NCI-H526 (cell line): ENCODE results near the gene RLN1.
"Not testable (repeated sequence)": the region's sequence is repeated elsewhere in the genome, so short reads cannot be mapped to it uniquely, and the experiment has no call there.

Experiments
- DNase-seq, 2 experiments: peaks; one replicate each; lab custom pipeline; 2025; lab: John Stamatoyannopoulos, UW

The RLN1 gene

DNA sequence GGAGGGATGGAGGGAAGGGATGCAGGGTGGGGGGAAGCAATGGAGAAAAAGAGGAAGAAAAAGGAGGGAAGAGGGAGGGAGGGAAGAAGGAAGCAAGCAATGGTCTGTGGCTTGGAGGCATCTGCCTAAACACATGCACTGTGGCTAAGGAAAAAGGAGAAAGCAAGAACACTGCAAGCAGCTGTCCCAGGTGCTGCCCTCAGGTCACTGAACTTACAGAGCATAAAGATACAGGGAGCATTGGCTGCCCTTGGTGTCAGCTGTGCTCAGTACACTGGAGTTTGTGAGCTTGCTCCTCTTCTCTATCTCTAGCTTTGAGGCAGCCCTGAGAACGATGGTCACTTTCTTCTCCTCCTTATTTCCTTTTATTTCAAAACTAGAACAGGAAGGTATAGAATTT is 18.1 kb downstream of the RLN1 start:
- not testable (repeated sequence) for DNase-seq

GRCh38 chr9:5321058-5321457 is 18.6 kb downstream of the RLN1 start:
- no peak for DNase-seq

DNA sequence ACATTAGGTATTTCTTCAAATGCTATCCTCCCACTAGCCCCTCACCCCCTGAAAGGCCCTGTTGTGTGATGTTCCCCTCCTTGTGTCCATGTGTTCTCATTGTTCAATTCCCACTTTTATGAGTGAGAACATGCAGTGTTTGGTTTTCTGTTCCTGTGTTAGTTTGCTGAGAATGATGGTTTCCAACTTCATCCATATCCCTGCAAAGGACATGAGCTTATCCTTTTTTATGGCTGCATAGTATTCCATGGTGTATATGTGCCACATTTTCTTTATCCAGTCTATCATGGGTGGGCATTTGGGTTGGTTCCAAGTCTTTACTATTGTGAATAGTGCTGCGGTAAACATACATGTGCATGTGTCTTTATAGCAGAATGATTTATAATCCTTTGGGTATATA is 23.3 kb downstream of the RLN1 start:
- DNase-seq = not testable (repeated sequence)

DNA sequence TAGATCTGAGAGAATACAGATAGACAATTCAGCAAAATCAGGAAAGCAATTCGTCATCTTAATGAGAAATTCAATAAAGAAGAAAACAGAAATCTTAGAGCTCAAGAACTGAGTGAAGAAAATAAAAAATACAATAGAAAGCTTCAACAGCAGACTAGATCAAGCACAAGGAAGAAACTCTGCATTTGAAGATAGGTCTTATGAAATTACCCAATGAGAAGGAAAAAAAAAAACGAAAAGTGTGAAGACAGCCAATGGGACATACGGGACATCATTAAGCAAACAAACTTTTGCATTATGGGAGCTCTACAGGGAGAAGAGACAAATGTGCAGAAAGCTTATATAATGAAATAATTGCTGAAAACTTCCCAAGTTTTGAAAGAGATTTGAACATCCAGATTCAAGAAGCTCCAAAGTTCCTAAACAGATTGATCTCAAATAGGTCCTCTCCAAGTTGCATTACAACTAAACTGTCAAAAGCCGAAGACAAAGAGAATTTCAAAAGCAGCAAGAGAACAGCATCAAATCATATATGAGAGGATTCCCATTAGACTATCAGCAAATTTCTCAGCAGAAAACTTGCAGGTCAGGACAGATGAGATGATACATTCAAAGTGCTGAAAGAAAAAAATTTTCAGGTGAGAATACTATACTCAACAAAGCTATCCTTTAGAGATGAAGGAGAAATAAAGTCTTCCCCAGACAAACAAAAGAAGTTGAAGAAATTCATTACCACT is 24.3 kb downstream of the RLN1 start:
- DNase-seq = no peak

DNA sequence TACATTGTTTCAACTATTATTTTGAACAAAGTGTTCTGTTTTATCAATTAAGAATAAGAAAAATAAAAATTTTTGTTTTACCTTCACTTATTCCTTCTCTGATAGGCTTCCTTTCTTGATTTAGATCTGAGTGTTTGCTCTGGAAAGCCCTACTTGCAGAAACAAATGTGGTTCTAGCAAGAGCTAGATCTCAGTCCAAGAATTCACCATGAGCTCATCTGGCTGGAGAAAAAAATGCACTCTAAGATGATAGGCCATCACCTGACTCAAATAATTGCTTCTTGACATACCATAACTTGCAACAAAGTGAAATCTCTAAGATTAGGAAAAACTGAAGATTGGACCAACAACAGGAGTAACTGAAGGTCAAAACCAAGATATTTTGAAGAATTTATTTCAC is 28.8 kb downstream of the RLN1 start:
- DNase-seq = no peak

GRCh38 chr9:5305741-5306140 is 33.9 kb downstream of the RLN1 start:
- DNase-seq = no peak

GRCh38 chr9:5303840-5304795 is 35.6 kb downstream of the RLN1 start, which contains the start of gene RLN2:
RLN2 (minus strand) TSS chr9:5304716; CDS start chr9:5304580, 136 bp downstream.
- peak in 1 of 2 experiments; percentile 22 for DNase-seq

GRCh38 chr9:5301544-5301943 is 38.1 kb downstream of the RLN1 start:
- no peak for DNase-seq

DNA sequence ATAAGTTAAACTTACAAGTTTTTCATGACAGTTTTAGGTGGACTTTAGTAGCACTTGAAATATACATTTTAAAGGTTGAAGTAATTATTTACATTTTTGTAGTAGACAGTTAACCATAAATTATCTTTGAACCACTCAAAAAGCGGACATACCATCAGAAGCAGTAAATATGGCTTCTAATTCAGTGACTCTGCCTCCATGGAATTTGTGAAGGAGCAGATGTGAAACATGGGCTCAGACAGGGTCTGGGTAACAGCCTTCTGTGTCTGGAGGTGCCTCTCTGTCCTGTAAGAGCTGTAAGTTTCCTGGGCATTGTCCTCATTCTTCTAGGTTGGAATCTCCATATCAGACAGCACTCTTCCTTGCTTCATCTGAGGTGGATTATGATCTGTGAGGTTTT is 47.5 kb downstream of the RLN1 start:
- DNase-seq = no peak

- DNase-seq = no peak
Measured at GRCh38 chr9:5288591-5288990, 51.1 kb downstream of the RLN1 start.

GRCh38 chr9:5286262-5286661 is 53.4 kb downstream of the RLN1 start:
- no peak for DNase-seq
